ENCODE results near the gene OPN5. TPM values are rescaled to one million over a fixed set of nuclear protein-coding genes. Genes with fewer than 3 reads are reported as not detected.

The OPN5 gene
- total RNA-seq, 2 donors from 2014 or later: not detected

DNA sequence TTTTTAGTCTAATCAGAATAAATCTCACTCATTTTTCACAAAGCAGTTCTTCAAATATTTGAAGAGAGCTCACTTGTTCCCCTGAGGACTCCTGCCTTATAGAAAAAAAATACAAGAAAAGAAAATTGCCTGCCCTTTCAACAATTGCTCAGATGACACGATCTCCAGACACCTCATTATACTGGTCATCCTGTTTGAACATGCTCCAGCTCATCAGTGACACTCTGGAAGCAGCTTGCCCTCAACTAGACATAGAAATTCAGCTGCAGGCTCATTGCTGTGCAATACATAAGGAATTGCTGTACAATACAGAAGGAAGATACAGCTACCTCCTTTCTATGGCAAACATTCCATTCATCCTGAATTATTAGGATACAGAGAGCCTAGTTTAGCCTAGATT, 73.1 kb downstream of the OPN5 start:
- no peak for DNase-seq
- H3K36me3 ChIP-seq: no peaks in the 10 kb centered on the region
- intact Hi-C loops (cut with DNase I): no loop called here

GRCh38 chr6:47859175-47859574, 77.3 kb downstream of the OPN5 start:
- no peaks in the 10 kb centered on the region for H3K4me1 ChIP-seq
- TF ChIP-seq, protein P1, sequence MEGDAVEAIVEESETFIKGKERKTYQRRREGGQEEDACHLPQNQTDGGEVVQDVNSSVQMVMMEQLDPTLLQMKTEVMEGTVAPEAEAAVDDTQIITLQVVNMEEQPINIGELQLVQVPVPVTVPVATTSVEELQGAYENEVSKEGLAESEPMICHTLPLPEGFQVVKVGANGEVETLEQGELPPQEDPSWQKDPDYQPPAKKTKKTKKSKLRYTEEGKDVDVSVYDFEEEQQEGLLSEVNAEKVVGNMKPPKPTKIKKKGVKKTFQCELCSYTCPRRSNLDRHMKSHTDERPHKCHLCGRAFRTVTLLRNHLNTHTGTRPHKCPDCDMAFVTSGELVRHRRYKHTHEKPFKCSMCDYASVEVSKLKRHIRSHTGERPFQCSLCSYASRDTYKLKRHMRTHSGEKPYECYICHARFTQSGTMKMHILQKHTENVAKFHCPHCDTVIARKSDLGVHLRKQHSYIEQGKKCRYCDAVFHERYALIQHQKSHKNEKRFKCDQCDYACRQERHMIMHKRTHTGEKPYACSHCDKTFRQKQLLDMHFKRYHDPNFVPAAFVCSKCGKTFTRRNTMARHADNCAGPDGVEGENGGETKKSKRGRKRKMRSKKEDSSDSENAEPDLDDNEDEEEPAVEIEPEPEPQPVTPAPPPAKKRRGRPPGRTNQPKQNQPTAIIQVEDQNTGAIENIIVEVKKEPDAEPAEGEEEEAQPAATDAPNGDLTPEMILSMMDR (IDR thresholded peaks at IDR 0.05): no peak
- no peaks in the 10 kb centered on the region for H3K27me3 ChIP-seq
- H3K9ac ChIP-seq (ENCODE audit: low read depth in 2 of 2, low read length in 2 of 2): no peak overlapping the region
- no peak overlapping the region for H3K27ac ChIP-seq
- no peak overlapping the region for H3K4me3 ChIP-seq
- intact Hi-C loops (cut with DNase I): no loop called here
- H3K9me3 ChIP-seq: no peaks in the 10 kb centered on the region
- no peaks in the 10 kb centered on the region for H3K36me3 ChIP-seq
- no peak for DNase-seq

More for the DNA sequence above, 73.1 kb downstream of the OPN5 start:
- H3K27ac ChIP-seq: no peak overlapping the region
- H3K9ac ChIP-seq (ENCODE audit: low read depth in 2 of 2, low read length in 2 of 2): no peak overlapping the region
- no peaks in the 10 kb centered on the region for H3K27me3 ChIP-seq
- H3K4me1 ChIP-seq: no peaks in the 10 kb centered on the region
- TF ChIP-seq, protein P1 (IDR thresholded peaks at IDR 0.05): no peak
- no peak overlapping the region for H3K4me3 ChIP-seq
- H3K9me3 ChIP-seq: no peaks in the 10 kb centered on the region

GRCh38 chr6:47862731-47863130, 80.9 kb downstream of the OPN5 start:
- TF ChIP-seq, protein P1 (IDR thresholded peaks at IDR 0.05): no peak
- Histone ChIP-seq H3K9me3 (no peaks in the 10 kb centered on the region), H3K36me3 (no peaks in the 10 kb centered on the region), H3K4me1 (no peaks in the 10 kb centered on the region), H3K9ac (ENCODE audit: low read depth in 2 of 2, low read length in 2 of 2) (no peak overlapping the region), H3K27me3 (no peaks in the 10 kb centered on the region), H3K4me3 (no peak overlapping the region), H3K27ac (no peak overlapping the region)
- intact Hi-C loops (cut with DNase I): no loop called here
- no peak for DNase-seq

DNA sequence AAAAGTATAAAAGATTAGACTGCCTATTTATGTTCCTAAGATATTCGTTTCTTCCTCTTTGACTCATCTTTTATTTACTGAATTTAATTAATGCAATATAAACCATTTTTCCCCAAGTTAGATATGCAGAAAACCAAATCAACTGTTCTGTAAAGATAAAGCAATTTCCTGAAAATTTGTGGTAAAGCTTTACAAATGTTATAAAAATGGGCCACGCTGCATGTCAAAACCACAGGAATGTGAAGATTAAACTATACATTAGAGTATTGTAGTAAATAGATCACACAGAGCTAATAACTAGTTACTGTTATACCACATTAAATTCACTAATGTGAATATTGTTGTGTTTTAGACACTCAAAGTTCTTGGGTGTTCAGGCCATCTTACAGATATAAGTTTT, 83.4 kb downstream of the OPN5 start:
- no peaks in the 10 kb centered on the region for H3K36me3 ChIP-seq
- H3K9ac ChIP-seq (ENCODE audit: low read depth in 2 of 2, low read length in 2 of 2): no peak overlapping the region
- H3K27me3 ChIP-seq: no peaks in the 10 kb centered on the region
- H3K9me3 ChIP-seq: no peaks in the 10 kb centered on the region
- no peak overlapping the region for H3K4me3 ChIP-seq
- DNase-seq: no peak
- TF ChIP-seq, protein P1 (IDR thresholded peaks at IDR 0.05): no peak
- no peak overlapping the region for H3K27ac ChIP-seq
- no peaks in the 10 kb centered on the region for H3K4me1 ChIP-seq
- intact Hi-C loops (cut with DNase I): no loop called here

GRCh38 chr6:47875593-47875992, 93.8 kb downstream of the OPN5 start:
- TF ChIP-seq, protein P1 (IDR thresholded peaks at IDR 0.05): no peak
- Histone ChIP-seq H3K9ac (ENCODE audit: low read depth in 2 of 2, low read length in 2 of 2) (no peak overlapping the region), H3K36me3 (no peaks in the 10 kb centered on the region), H3K27me3 (no peaks in the 10 kb centered on the region), H3K4me1 (no peaks in the 10 kb centered on the region), H3K4me3 (no peak overlapping the region), H3K9me3 (no peaks in the 10 kb centered on the region), H3K27ac (no peak overlapping the region)
- no peak for DNase-seq
- intact Hi-C loops (cut with DNase I): no loop called here

Other genes starting within 250 kb of the OPN5 start
- 1 to 10 TPM; 1.6 to 1.9 TPM for gene ADGRF4, start 83.5 kb upstream of the OPN5 start, total RNA-seq

Measured in colonic mucosa (tissue), 4 donors.